ENCODE results near the gene CALCOCO2. TPM values are rescaled to one million over a fixed set of nuclear protein-coding genes. Genes with fewer than 3 reads are reported as not detected.
"Not testable (repeated sequence)": the region's sequence is repeated elsewhere in the genome, so short reads cannot be mapped to it uniquely, and the experiment has no call there.

The CALCOCO2 gene
- total RNA-seq, 1 donor from 2014 or later: 74.5 TPM

DNA sequence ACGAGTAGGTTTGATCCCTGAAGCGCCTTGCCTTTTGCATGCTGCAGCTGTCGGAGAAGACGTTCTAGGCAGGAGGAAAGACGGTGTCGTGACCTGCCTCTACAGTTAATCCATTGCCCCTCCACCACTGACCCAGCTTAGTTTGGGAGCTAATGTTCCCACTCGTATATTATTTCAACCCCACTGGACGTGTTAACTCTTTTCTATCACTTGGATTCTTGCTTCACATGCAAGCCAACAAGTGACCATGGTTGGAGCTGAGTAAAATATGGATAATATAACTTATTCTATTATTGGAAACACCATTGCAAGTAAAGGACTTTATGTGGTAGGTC, 681 bp downstream of the CALCOCO2 start:
- TF ChIP-seq, protein P1, sequence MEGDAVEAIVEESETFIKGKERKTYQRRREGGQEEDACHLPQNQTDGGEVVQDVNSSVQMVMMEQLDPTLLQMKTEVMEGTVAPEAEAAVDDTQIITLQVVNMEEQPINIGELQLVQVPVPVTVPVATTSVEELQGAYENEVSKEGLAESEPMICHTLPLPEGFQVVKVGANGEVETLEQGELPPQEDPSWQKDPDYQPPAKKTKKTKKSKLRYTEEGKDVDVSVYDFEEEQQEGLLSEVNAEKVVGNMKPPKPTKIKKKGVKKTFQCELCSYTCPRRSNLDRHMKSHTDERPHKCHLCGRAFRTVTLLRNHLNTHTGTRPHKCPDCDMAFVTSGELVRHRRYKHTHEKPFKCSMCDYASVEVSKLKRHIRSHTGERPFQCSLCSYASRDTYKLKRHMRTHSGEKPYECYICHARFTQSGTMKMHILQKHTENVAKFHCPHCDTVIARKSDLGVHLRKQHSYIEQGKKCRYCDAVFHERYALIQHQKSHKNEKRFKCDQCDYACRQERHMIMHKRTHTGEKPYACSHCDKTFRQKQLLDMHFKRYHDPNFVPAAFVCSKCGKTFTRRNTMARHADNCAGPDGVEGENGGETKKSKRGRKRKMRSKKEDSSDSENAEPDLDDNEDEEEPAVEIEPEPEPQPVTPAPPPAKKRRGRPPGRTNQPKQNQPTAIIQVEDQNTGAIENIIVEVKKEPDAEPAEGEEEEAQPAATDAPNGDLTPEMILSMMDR (conservative IDR thresholded peaks at IDR 0.05): no peak
- DNase-seq (ENCODE audit: extremely low spot score, unreplicated experiment): no peak
- H3K9me3 Mint-ChIP-seq: no peaks in the 10 kb centered on the region
- peak overlapping the region; percentile 97 for H3K4me3 Mint-ChIP-seq
- no peaks in the 10 kb centered on the region for H3K27me3 Mint-ChIP-seq
- H3K4me1 Mint-ChIP-seq (ENCODE audit: unreplicated experiment): peaks cover 2% of the 10 kb centered on the region
- peak overlapping the region; percentile 93 for H3K27ac Mint-ChIP-seq
- H3K36me3 Mint-ChIP-seq: no peaks in the 10 kb centered on the region

- Mint-ChIP-seq H3K9me3 (no peaks in the 10 kb centered on the region), H3K4me3 (no peak overlapping the region), H3K27ac (no peak overlapping the region), H3K27me3 (no peaks in the 10 kb centered on the region), H3K4me1 (ENCODE audit: unreplicated experiment) (peaks cover 8% of the 10 kb centered on the region), H3K36me3 (no peaks in the 10 kb centered on the region)
- TF ChIP-seq, protein P1 (conservative IDR thresholded peaks at IDR 0.05): no peak
- DNase-seq (ENCODE audit: extremely low spot score, unreplicated experiment): no peak
Observed at GRCh38 chr17:48834973-48835372, 4.1 kb downstream of the CALCOCO2 start.

GRCh38 chr17:48835971-48836370, 5.1 kb downstream of the CALCOCO2 start:
- H3K9me3 Mint-ChIP-seq: no peaks in the 10 kb centered on the region
- peaks cover 8% of the 10 kb centered on the region for H3K4me1 Mint-ChIP-seq (ENCODE audit: unreplicated experiment)
- no peaks in the 10 kb centered on the region for H3K27me3 Mint-ChIP-seq
- TF ChIP-seq, protein P1 (conservative IDR thresholded peaks at IDR 0.05): no peak
- H3K4me3 Mint-ChIP-seq: no peak overlapping the region
- H3K36me3 Mint-ChIP-seq: no peaks in the 10 kb centered on the region
- DNase-seq (ENCODE audit: extremely low spot score, unreplicated experiment): no peak
- no peak overlapping the region for H3K27ac Mint-ChIP-seq

DNA sequence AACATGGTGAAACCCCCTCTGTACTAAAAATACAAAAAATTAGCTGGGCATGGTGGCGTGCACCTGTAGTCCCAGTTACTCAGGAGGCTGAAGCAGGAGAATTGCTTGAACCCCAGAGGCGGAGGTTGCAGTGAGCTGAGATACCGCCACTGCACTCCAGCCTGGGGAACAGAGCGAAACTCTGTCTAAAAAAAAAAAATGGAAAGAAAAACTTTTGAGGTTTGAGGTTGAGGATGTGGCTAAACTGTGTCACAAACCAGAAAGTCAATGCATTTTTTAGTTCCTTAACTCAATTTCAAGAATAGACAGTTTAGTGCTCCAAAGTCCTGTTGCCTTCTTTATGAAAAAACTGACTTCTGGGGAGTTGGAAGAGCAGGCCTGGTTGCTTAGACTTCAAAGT, 6.6 kb downstream of the CALCOCO2 start:
- not testable (repeated sequence) for H3K36me3 Mint-ChIP-seq; H3K4me1 Mint-ChIP-seq (ENCODE audit: unreplicated experiment); H3K27me3 Mint-ChIP-seq; H3K9me3 Mint-ChIP-seq; H3K27ac Mint-ChIP-seq; DNase-seq (ENCODE audit: extremely low spot score, unreplicated experiment); H3K4me3 Mint-ChIP-seq

DNA sequence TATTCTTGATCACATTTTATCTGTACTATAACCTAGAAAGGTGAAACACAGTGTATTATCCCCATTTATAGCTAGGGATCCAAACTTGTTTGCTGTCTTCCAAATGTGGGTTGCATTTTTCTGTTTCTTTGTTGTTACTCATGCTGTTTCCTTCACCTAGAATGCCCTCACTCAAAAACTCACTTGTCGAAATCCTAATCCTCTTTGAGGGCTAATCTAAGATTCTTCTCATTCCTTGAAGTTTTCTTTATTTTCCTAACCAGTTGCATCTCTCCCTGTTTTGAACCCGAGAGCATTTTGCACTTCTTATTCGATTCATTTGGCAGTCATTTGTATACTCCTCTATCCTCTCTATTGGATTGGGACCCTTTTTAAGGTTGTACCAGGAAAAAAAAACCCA, 9.6 kb downstream of the CALCOCO2 start:
- no peak overlapping the region for H3K27ac Mint-ChIP-seq
- TF ChIP-seq, protein P1 (conservative IDR thresholded peaks at IDR 0.05): no peak

DNA sequence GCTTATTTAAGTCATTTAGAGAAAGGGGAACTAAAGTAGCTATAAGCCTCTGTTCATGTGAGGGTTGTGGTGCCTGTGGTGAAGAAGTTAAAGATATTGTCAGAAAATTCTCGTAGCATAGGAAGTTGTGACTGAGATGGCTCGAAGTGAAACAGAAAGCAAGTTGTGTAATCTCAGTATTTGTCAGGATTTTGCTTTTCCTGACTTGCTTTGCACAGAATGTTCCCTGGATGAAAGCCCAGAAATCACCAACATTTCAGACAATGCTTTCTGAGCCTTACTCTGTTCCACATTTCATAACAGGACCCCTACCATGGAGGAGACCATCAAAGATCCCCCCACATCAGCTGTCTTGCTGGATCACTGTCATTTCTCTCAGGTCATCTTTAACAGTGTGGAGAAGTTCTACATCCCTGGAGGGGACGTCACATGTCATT, 10.6 kb downstream of the CALCOCO2 start:
- Mint-ChIP-seq H3K27ac (no peak overlapping the region), H3K4me1 (ENCODE audit: unreplicated experiment) (peaks cover 6% of the 10 kb centered on the region), H3K36me3 (peaks cover 8% of the 10 kb centered on the region), H3K9me3 (no peaks in the 10 kb centered on the region), H3K27me3 (no peaks in the 10 kb centered on the region), H3K4me3 (peak overlapping the region; percentile 17)
- DNase-seq (ENCODE audit: extremely low spot score, unreplicated experiment): no peak
- TF ChIP-seq, protein P1 (conservative IDR thresholded peaks at IDR 0.05): no peak

More for the DNA sequence above, 9.6 kb downstream of the CALCOCO2 start:
- DNase-seq (ENCODE audit: extremely low spot score, unreplicated experiment): no peak
- Mint-ChIP-seq H3K4me3 (no peak overlapping the region), H3K9me3 (no peaks in the 10 kb centered on the region), H3K36me3 (peaks cover 8% of the 10 kb centered on the region), H3K4me1 (ENCODE audit: unreplicated experiment) (peaks cover 8% of the 10 kb centered on the region), H3K27me3 (no peaks in the 10 kb centered on the region)

Data from type B pancreatic cell (in vitro differentiated cells).